K562 (cell line): ENCODE results near the gene TSPAN13. TPM values are rescaled to one million over a fixed set of nuclear protein-coding genes. Genes with fewer than 3 reads are reported as not detected.
A peak's percentile ranks its signal among the peaks of the same experiment; 100 is the strongest.

Source experiments
- ATAC-seq: fragments of 200-7000 bp; cut with Tn5 transposase; 3 replicates; pipeline ENCODE4 v1.9.1; 2020; ENCODE audit warnings: moderate library complexity
- BruUV-seq: library from RNA; stranded (reverse); fragments of 400-500 nt; replicated peaks from 2 replicates; lab custom pipeline; 2021; lab: Mats Ljungman, UMichigan
- CTCF ChIA-PET: fragments of 300-600 bp; formaldehyde crosslinking; extraction: SDS; loops from one replicate; lab custom pipeline; 2021; ENCODE audit warnings: low intra/inter-chr PET ratio; lab: Yijun Ruan, JAX
- POLR2A ChIA-PET: fragments of 300-600, 350-650 bp; sonication (Branson Sonifier 250); formaldehyde crosslinking; extraction: SDS; loops from one replicate; lab custom pipeline; 2021; ENCODE audit warnings: antibody characterized with exemption, inconsistent platforms; lab: Yijun Ruan, JAX
- DNase-seq, 4 experiments: peaks; one replicate each; pipeline versions ENCODE4 v3.0.0 to v3.0.0-alpha.2; 2011 to 2018; ENCODE audit warnings: low spot score in 3 of 4, mixed read lengths in 3 of 4; ENCODE audit errors: extremely low read depth in 1 of 4
- FAIRE-seq: peaks from 2 replicates; lab custom pipeline; 2011; peaks lifted over from hg19 to GRCh38; lab: Jason Lieb, UNC
- H2AFZ ChIP-seq: 2 replicates; pipeline ENCODE4 v1.6.0; 2011; ENCODE audit warnings: low read depth, low read length, control low read depth, inconsistent platforms
- H3K27ac ChIP-seq: fragments of 200-600 bp; 3 replicates; pipeline ENCODE4 v1.8.0; 2011; ENCODE audit warnings: low read depth, mild to moderate bottlenecking, control low read depth, inconsistent platforms, low read length, moderate library complexity, mixed read lengths; ENCODE audit errors: extremely low read depth
- H3K27me3 ChIP-seq, 2 experiments: fragments of 300-600 bp in 1 of 2; 2 replicates in 1 of 2; 3 replicates in 1 of 2; pipeline versions ENCODE4 v1.6.0 to v1.8.0; 2011; ENCODE audit warnings: inconsistent platforms in 2 of 2, low read length in 2 of 2, mild to moderate bottlenecking in 1 of 2, mixed read lengths in 1 of 2, moderate library complexity in 1 of 2; ENCODE audit not compliant: control insufficient read depth in 2 of 2, insufficient read depth in 2 of 2
- H3K36me3 ChIP-seq: fragments of 300-600 bp; 3 replicates; pipeline ENCODE4 v1.8.0; 2011; ENCODE audit warnings: mild to moderate bottlenecking, low read length, inconsistent platforms; ENCODE audit not compliant: control insufficient read depth, insufficient read depth
- H3K4me1 ChIP-seq, 2 experiments: fragments of 200-600 bp in 1 of 2; replicated peaks in 1 of 2; 2 replicates in 1 of 2; 3 replicates in 1 of 2; pipeline versions ENCODE4 v1.5.1 to v1.8.0; 2011; ENCODE audit warnings: inconsistent platforms in 2 of 2, low read length in 2 of 2, mild to moderate bottlenecking in 1 of 2, mixed read lengths in 1 of 2, moderate library complexity in 1 of 2; ENCODE audit not compliant: control insufficient read depth in 2 of 2, insufficient read depth in 2 of 2
- H3K4me2 ChIP-seq: 2 replicates; pipeline ENCODE4 v1.6.1; 2011; ENCODE audit warnings: low read length, control low read depth, inconsistent platforms, mixed read lengths; ENCODE audit not compliant: insufficient read depth
- H3K4me3 ChIP-seq: fragments of 200-600 bp; sonication (generic), shearing (Covaris generic); 2 replicates; pipeline ENCODE4 v1.5.1; 2016; ENCODE audit warnings: control low read depth, inconsistent platforms
- H3K79me2 ChIP-seq: fragments of 200-600 bp; 3 replicates; pipeline ENCODE4 v1.8.0; 2011; ENCODE audit warnings: low read length, inconsistent platforms; ENCODE audit not compliant: control insufficient read depth, insufficient read depth
- H3K9ac ChIP-seq, 2 experiments: 2 replicates each; pipeline versions ENCODE4 v1.6.0 to v1.6.1; 2011; ENCODE audit warnings: low read depth in 2 of 2, low read length in 2 of 2, control low read depth in 1 of 2, inconsistent platforms in 1 of 2, mild to moderate bottlenecking in 1 of 2, mixed read lengths in 1 of 2; ENCODE audit not compliant: insufficient read depth in 1 of 2
- H3K9me1 ChIP-seq: one replicate; pipeline ENCODE4 v1.6.0; 2011; ENCODE audit warnings: inconsistent platforms, mild to moderate bottlenecking, low read length, moderate library complexity; ENCODE audit not compliant: control insufficient read depth, insufficient read depth
- H3K9me3 ChIP-seq: replicated peaks from 2 replicates; pipeline ENCODE4 v1.5.1; 2011; ENCODE audit warnings: low read depth, low read length, inconsistent platforms; ENCODE audit not compliant: control insufficient read depth, insufficient read depth
- H4K20me1 ChIP-seq: replicated peaks from 2 replicates; pipeline ENCODE4 v1.6.1; 2011; ENCODE audit warnings: low read length, inconsistent platforms, mixed read lengths; ENCODE audit not compliant: control insufficient read depth, insufficient read depth
- IRF9 ChIP-seq: fragments of 450-650 bp; IDR thresholded peaks from 2 replicates; pipeline ENCODE4 v1.6.1; 2016; ENCODE audit warnings: missing biosample characterization, missing genetic modification characterization
- JUND ChIP-seq, 2 experiments: IDR thresholded peaks; 2 replicates in 1 of 2; 3 replicates in 1 of 2; pipeline ENCODE4 v1.6.1; 2011; ENCODE audit warnings: borderline replicate concordance in 2 of 2, low read depth in 2 of 2, low read length in 2 of 2, improper control_type of control experiment in 1 of 2, missing biosample characterization in 1 of 2, missing genetic modification characterization in 1 of 2, missing genetic modification reagents in 1 of 2
- MCM3 ChIP-seq: fragments of 450-650 bp; IDR thresholded peaks from 2 replicates; pipeline ENCODE4 v1.6.1; 2016
- MED1 ChIP-seq: sonication (generic); formaldehyde crosslinking; IDR thresholded peaks from 2 replicates; pipeline ENCODE4 v1.8.1; 2023; ENCODE audit warnings: missing genetic modification reagents, borderline replicate concordance
- NFATC3 ChIP-seq: fragments of 450-650 bp; IDR thresholded peaks from 2 replicates; pipeline ENCODE4 v1.6.1; 2017; ENCODE audit warnings: mild to moderate bottlenecking
- RNF219 ChIP-seq: fragments of 250-450 bp; sonication (Bioruptor Pico); IDR thresholded peaks from 2 replicates; pipeline ENCODE4 v1.5.0; 2022; ENCODE audit warnings: mild to moderate bottlenecking
- U2AF1 ChIP-seq: fragments of 200-400 bp; formaldehyde crosslinking; optimal IDR thresholded peaks from 2 replicates; pipeline ENCODE3; 2017; ENCODE audit warnings: mild to moderate bottlenecking, low read depth, low read length, moderate library complexity
- ZBED1 ChIP-seq: IDR thresholded peaks from 2 replicates; pipeline ENCODE4 v1.6.1; 2014
- ZBTB2 ChIP-seq: fragments of 450-650 bp; IDR thresholded peaks from 2 replicates; pipeline ENCODE4 v1.6.1; 2016; ENCODE audit warnings: antibody characterized with exemption
- ZC3H4 ChIP-seq: sonication (generic); formaldehyde crosslinking; IDR thresholded peaks from 2 replicates; pipeline ENCODE4 v1.9.0; 2021; ENCODE audit warnings: missing genetic modification reagents, borderline replicate concordance
- ZNF384 ChIP-seq: IDR thresholded peaks from 2 replicates; pipeline ENCODE4 v1.6.1; 2012; ENCODE audit warnings: low read depth, low read length, improper control_type of control experiment
- ZNF592 ChIP-seq: fragments of 450-650 bp; IDR thresholded peaks from 2 replicates; pipeline ENCODE4 v1.6.1; 2017; ENCODE audit warnings: antibody characterized with exemption, mild to moderate bottlenecking
- WGBS: fragments of 100-300 bp; shearing (Covaris generic); methylation state at CpG from one replicate; pipeline ENCODE4 v1.1.6; 2016; ENCODE audit warnings: low coverage, mixed read lengths; ENCODE audit not compliant: insufficient coverage; ENCODE audit errors: missing lambda C conversion rate; 5-methylcytosine and 5-hydroxymethylcytosine counted together
- in situ Hi-C: fragments of 300-500 bp; cut with MboI; formaldehyde crosslinking; loops from 4 replicates; pipeline ENCODE4 v1.15.0; 2018; ENCODE audit warnings: inconsistent platforms, mixed read lengths
- intact Hi-C: fragments of 100-400 bp; cut with micrococcal nuclease; formaldehyde crosslinking; loops from 2 replicates; pipeline ENCODE4 v1.14.2; 2022
- polyA plus RNA-seq, 8 experiments: library from polyadenylated mRNA; depleted of rRNA in 4 of 8; stranded (reverse) in 5 of 8; unstranded in 3 of 8; fragments of >200 nt; fragmentation: Nextera tagmentation in 2 of 8; fragmentation: Illumina TruSeq in 1 of 8; extraction: Ambion mirVana in 2 of 8; extraction: Trizol in 1 of 8; gene quantifications; 2 replicates each; pipeline versions ENCODE4 v1.2.1 to v1.2.3, GENCODE V29; 2011 to 2014; ENCODE audit warnings: inconsistent platforms in 1 of 8, missing spikeins in 1 of 8
- total RNA-seq, 7 experiments: library from RNA; depleted of rRNA in 6 of 7; stranded (reverse); fragments of >200 nt in 6 of 7; fragmentation: Illumina TruSeq in 2 of 7; extraction: Trizol in 2 of 7; gene quantifications; 2 replicates each; pipeline versions ENCODE4 v1.2.1 to v1.2.3, GENCODE V29; 2011 to 2021; ENCODE audit warnings: low replicate concordance in 1 of 7

The TSPAN13 gene
- total and polyA plus RNA-seq, 9 of the 15 experiments (the other 6 are each of a cell fraction or from before 2014, with no cell fraction given), result 7.8 to 46.3 (median 20.0) TPM

GRCh38 chr7:16801111-16801542, 47.6 kb downstream of the TSPAN13 start (continued):
- no peak for TF ChIP-seq ZC3H4 (CRISPR knock-in tag)
- no peak for TF ChIP-seq JUND (IDR thresholded peaks at IDR 0.05; ENCODE audit: borderline replicate concordance, low read depth, low read length)
- peak; percentile 19; the same call in 1 of the 3 replicates for TF ChIP-seq JUND (tag; IDR thresholded peaks at IDR 0.05; ENCODE audit: borderline replicate concordance, low read depth, low read length)
- TF ChIP-seq NFATC3, result no peak
- no peak for TF ChIP-seq U2AF1
- TF ChIP-seq, all 486 proteins: peak for 6

- intact Hi-C loops (loop anchor here (1.0 to 5.0 kb wide), 2 partner anchors 104 to 117 kb away; no protein-coding TSS in a partner anchor), in situ Hi-C loops (no loop called here)
- H4K20me1 ChIP-seq, result no peaks in the 10 kb centered on the region
- no peak overlapping the region for H3K4me3 ChIP-seq
- H3K4me1 ChIP-seq, result peaks cover 0 to 3% of the 10 kb centered on the region in 2 experiments; a peak in 1 of 5 replicates
- FAIRE-seq, result no peak
- H3K9me3 ChIP-seq, result no peaks in the 10 kb centered on the region
- H3K27me3 ChIP-seq, result peaks cover 0 to 8% of the 10 kb centered on the region in 2 experiments; a peak in 3 of 5 replicates
- no TSS peak for BruUV-seq
- 3% methylated on average over 4 of the region's 4 CpGs for WGBS
- H2AFZ ChIP-seq, result no peak overlapping the region
- no peak overlapping the region for H3K4me2 ChIP-seq
- no peak overlapping the region for H3K9ac ChIP-seq
- ATAC-seq, result peak; percentile 39; the same call in 1 of the 3 replicates
- no peak overlapping the region for H3K27ac ChIP-seq
- POLR2A ChIA-PET, result interaction anchor here (0.9 kb wide), 2 partner anchors 12 to 14 kb away, joined by 3 to 4 read pairs; no protein-coding TSS in a partner anchor
- no peaks in the 10 kb centered on the region for H3K9me1 ChIP-seq
- H3K79me2 ChIP-seq, result no peaks in the 10 kb centered on the region
- CTCF ChIA-PET, result interaction anchor here (0.7 kb wide), 1 partner anchor 116 kb away, joined by 4 read pairs; no protein-coding TSS in a partner anchor
- DNase-seq, result no peak
- H3K36me3 ChIP-seq, result no peaks in the 10 kb centered on the region
- TF ChIP-seq MED1 (CRISPR knock-in tag) (no peak), ZBTB2 (no peak), MCM3 (no peak), RNF219 (CRISPR knock-in tag) (no peak), ZNF384 (no peak), ZNF592 (no peak), IRF9 (tag) (no peak), ZBED1 (no peak)
These were observed 48.0 kb downstream of the TSPAN13 start for GRCh38 chr7:16801579-16801978.
